SJSA1 (cell line): ENCODE data around the gene GCC1. TPM values are rescaled to one million over a fixed set of nuclear protein-coding genes. Genes with fewer than 3 reads are reported as not detected.

Source experiments
- DNase-seq, 2 experiments: peaks; one replicate each; pipeline ENCODE4 v3.0.0-alpha.2; 2015 to 2020; ENCODE audit warnings: low spot score in 2 of 2, low read depth in 1 of 2
- H3K27ac ChIP-seq: fragments of 250-450 bp; sonication (Bioruptor Pico); 2 replicates; pipeline ENCODE4 v1.5.1; 2020; ENCODE audit warnings: mild to moderate bottlenecking, moderate library complexity
- H3K27me3 ChIP-seq: fragments of 250-450 bp; sonication (Bioruptor Pico); replicated peaks from 2 replicates; pipeline ENCODE4 v1.5.1; 2020; ENCODE audit warnings: mild to moderate bottlenecking, moderate library complexity
- H3K36me3 ChIP-seq: fragments of 250-450 bp; sonication (Bioruptor Pico); 2 replicates; pipeline ENCODE4 v1.5.1; 2020; ENCODE audit warnings: mild to moderate bottlenecking
- H3K4me1 ChIP-seq: fragments of 250-450 bp; sonication (Bioruptor Pico); replicated peaks from 2 replicates; pipeline ENCODE4 v1.6.1; 2021; ENCODE audit warnings: mild to moderate bottlenecking
- H3K4me3 ChIP-seq: fragments of 250-450 bp; sonication (Bioruptor Pico); 2 replicates; pipeline ENCODE4 v1.5.1; 2020; ENCODE audit warnings: mild to moderate bottlenecking
- H3K9me3 ChIP-seq: fragments of 250-450 bp; sonication (Bioruptor Pico); replicated peaks from 2 replicates; pipeline ENCODE4 v1.5.1; 2020; ENCODE audit warnings: mild to moderate bottlenecking
- total RNA-seq: library from RNA; depleted of rRNA; stranded (reverse); fragments of >200 nt; shearing (Covaris generic); gene quantifications from 2 replicates; pipeline ENCODE4 v1.2.3, GENCODE V29; 2014

GCC1 gene
- total RNA-seq, 1 experiment from 2014 or later: 12.2 TPM

- H3K36me3 ChIP-seq: no peaks in the 10 kb centered on the region
- H3K4me1 ChIP-seq: no peaks in the 10 kb centered on the region
- no peaks in the 10 kb centered on the region for H3K9me3 ChIP-seq
- no peak overlapping the region for H3K27ac ChIP-seq
- H3K4me3 ChIP-seq: no peak overlapping the region
- 0 out of 2 replicates have a peak, but pooled peaks cover under 1% of the 10 kb centered on the region for H3K27me3 ChIP-seq
- DNase-seq: no peak
These were observed 23.9 kb upstream of the GCC1 start for GRCh38 chr7:127609297-127609696.

- H3K4me3 ChIP-seq: no peak overlapping the region
- H3K4me1 ChIP-seq: no peaks in the 10 kb centered on the region
- H3K36me3 ChIP-seq: no peaks in the 10 kb centered on the region
- H3K27me3 ChIP-seq: 0 out of 2 replicates have a peak, but pooled peaks cover 3% of the 10 kb centered on the region
- no peak overlapping the region for H3K27ac ChIP-seq
- H3K9me3 ChIP-seq: no peaks in the 10 kb centered on the region
- no peak for DNase-seq
These were observed 23.1 kb upstream of the GCC1 start for GRCh38 chr7:127608446-127608845.

DNA sequence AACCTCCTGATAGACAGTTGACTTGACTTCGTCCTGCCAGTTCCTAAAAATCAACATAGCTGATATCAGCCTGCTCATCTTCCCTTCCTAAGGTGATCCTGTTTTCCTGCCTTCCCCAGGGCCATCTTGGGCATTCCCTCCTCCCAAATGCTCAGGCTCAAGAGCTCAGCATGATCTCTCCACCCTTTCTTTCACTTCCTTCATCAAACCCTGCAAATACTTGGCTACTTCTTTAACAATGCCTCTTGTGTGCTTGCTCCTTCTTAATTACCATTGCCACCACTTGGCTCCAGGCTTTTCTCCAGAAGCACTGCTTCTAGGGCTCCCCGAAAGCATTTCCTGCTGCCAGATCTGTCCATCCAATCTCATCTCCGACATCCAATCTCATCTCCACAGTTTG is 15.5 kb upstream of the GCC1 start:
- no peak overlapping the region for H3K27ac ChIP-seq
- DNase-seq: no peak
- H3K4me1 ChIP-seq: no peaks in the 10 kb centered on the region
- 0 out of 2 replicates have a peak, but pooled peaks cover 3% of the 10 kb centered on the region for H3K9me3 ChIP-seq
- H3K27me3 ChIP-seq: 0 out of 2 replicates have a peak, but pooled peaks cover 11% of the 10 kb centered on the region
- H3K36me3 ChIP-seq: no peaks in the 10 kb centered on the region
- H3K4me3 ChIP-seq: no peak overlapping the region

GRCh38 chr7:127598318-127598717 is 12.9 kb upstream of the GCC1 start:
- H3K9me3 ChIP-seq: 0 out of 2 replicates have a peak, but pooled peaks cover 3% of the 10 kb centered on the region
- H3K4me1 ChIP-seq: no peaks in the 10 kb centered on the region
- H3K4me3 ChIP-seq: no peak overlapping the region
- peak in 1 of 2 experiments; percentile 38 for DNase-seq
- H3K36me3 ChIP-seq: no peaks in the 10 kb centered on the region
- H3K27me3 ChIP-seq: 0 out of 2 replicates have a peak, but pooled peaks cover 8% of the 10 kb centered on the region
- no peak overlapping the region for H3K27ac ChIP-seq

- Histone ChIP-seq H3K36me3 (peaks cover 5% of the 10 kb centered on the region), H3K9me3 (0 out of 2 replicates have a peak, but pooled peaks cover 3% of the 10 kb centered on the region), H3K4me1 (no peaks in the 10 kb centered on the region), H3K4me3 (no peak overlapping the region), H3K27me3 (0 out of 2 replicates have a peak, but pooled peaks cover 8% of the 10 kb centered on the region), H3K27ac (no peak overlapping the region)
- DNase-seq: no peak
These were observed 10.3 kb upstream of the GCC1 start for GRCh38 chr7:127595737-127596136.

- no peaks in the 10 kb centered on the region; the same call in 1 of the 2 replicates for H3K4me1 ChIP-seq
- 0 out of 2 replicates have a peak, but pooled peaks cover 8% of the 10 kb centered on the region for H3K27me3 ChIP-seq
- H3K27ac ChIP-seq: no peak overlapping the region
- H3K9me3 ChIP-seq: 0 out of 2 replicates have a peak, but pooled peaks cover 3% of the 10 kb centered on the region
- H3K36me3 ChIP-seq: peaks cover 16% of the 10 kb centered on the region
- no peak overlapping the region for H3K4me3 ChIP-seq
- no peak for DNase-seq
These were observed 9.1 kb upstream of the GCC1 start for GRCh38 chr7:127594490-127594889.

GRCh38 chr7:127592550-127592949 is 7.2 kb upstream of the GCC1 start:
- 0 out of 2 replicates have a peak, but pooled peaks cover 3% of the 10 kb centered on the region for H3K9me3 ChIP-seq
- 0 out of 2 replicates have a peak, but pooled peaks cover 8% of the 10 kb centered on the region for H3K27me3 ChIP-seq
- no peak for DNase-seq
- peaks cover 21% of the 10 kb centered on the region for H3K36me3 ChIP-seq
- H3K4me1 ChIP-seq: peaks cover 11% of the 10 kb centered on the region
- H3K4me3 ChIP-seq: no peak overlapping the region
- H3K27ac ChIP-seq: no peak overlapping the region

DNA sequence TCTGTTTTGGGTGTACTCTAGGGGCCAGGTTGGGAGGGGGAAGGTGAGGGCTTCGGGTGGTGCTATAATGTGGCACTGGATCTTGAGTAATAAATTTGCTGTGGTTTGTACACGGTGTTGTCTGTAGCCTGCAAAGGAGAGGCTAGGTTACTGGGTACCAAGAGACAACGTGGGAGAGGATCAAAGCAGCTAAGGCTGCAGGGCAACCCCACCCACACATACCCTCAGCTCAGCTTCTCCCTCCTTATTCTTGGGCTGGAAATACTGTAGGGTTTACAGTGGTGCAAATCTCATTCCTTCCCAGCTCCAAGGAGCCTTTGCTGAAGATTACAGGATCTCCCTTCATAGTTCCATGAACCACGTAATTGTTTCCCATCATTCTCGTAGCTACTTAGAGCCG is 6.2 kb upstream of the GCC1 start:
- Histone ChIP-seq H3K27me3 (0 out of 2 replicates have a peak, but pooled peaks cover 2% of the 10 kb centered on the region), H3K4me1 (peaks cover 12% of the 10 kb centered on the region)

DNA sequence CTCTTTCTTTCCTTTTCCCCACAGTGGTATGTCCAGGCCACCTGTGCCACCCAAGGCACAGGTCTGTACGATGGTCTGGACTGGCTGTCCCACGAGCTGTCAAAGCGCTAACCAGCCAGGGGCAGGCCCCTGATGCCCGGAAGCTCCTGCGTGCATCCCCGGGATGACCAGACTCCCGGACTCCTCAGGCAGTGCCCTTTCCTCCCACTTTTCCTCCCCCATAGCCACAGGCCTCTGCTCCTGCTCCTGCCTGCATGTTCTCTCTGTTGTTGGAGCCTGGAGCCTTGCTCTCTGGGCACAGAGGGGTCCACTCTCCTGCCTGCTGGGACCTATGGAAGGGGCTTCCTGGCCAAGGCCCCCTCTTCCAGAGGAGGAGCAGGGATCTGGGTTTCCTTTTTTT is 5.8 kb upstream of the GCC1 start:
- 0 out of 2 replicates have a peak, but pooled peaks cover 2% of the 10 kb centered on the region for H3K27me3 ChIP-seq
- no peak overlapping the region for H3K4me3 ChIP-seq
- no peak for DNase-seq
- H3K9me3 ChIP-seq: no peaks in the 10 kb centered on the region
- no peak overlapping the region for H3K27ac ChIP-seq
- H3K4me1 ChIP-seq: peaks cover 12% of the 10 kb centered on the region
- peaks cover 21% of the 10 kb centered on the region for H3K36me3 ChIP-seq

More for the DNA sequence above, 6.2 kb upstream of the GCC1 start:
- peaks cover 21% of the 10 kb centered on the region for H3K36me3 ChIP-seq
- H3K9me3 ChIP-seq: no peaks in the 10 kb centered on the region
- no peak for DNase-seq
- no peak overlapping the region for H3K4me3 ChIP-seq
- no peak overlapping the region for H3K27ac ChIP-seq

DNA sequence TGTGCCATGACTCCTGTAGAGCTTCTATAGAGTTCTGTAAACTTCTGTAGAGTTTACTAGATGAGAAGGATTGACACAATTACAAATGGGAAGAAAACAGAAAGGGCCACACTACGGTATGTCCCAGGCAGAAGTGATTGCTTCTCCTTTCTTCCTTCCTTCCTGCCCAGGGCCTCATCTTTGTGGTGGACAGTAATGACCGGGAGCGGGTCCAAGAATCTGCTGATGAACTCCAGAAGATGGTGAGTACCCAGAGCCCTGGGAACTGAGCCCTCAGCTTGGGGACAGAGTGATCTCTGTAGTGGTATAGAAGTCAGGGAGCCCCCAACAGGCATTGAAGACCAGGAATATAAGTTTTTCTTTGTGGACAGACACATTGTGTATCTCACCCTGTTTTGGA is 4.5 kb upstream of the GCC1 start:
- Histone ChIP-seq H3K36me3 (peaks cover 27% of the 10 kb centered on the region), H3K4me3 (no peak overlapping the region), H3K27ac (no peak overlapping the region), H3K9me3 (0 out of 2 replicates have a peak, but pooled peaks cover 3% of the 10 kb centered on the region), H3K27me3 (no peaks in the 10 kb centered on the region), H3K4me1 (peaks cover 17% of the 10 kb centered on the region)
- DNase-seq: no peak

DNA sequence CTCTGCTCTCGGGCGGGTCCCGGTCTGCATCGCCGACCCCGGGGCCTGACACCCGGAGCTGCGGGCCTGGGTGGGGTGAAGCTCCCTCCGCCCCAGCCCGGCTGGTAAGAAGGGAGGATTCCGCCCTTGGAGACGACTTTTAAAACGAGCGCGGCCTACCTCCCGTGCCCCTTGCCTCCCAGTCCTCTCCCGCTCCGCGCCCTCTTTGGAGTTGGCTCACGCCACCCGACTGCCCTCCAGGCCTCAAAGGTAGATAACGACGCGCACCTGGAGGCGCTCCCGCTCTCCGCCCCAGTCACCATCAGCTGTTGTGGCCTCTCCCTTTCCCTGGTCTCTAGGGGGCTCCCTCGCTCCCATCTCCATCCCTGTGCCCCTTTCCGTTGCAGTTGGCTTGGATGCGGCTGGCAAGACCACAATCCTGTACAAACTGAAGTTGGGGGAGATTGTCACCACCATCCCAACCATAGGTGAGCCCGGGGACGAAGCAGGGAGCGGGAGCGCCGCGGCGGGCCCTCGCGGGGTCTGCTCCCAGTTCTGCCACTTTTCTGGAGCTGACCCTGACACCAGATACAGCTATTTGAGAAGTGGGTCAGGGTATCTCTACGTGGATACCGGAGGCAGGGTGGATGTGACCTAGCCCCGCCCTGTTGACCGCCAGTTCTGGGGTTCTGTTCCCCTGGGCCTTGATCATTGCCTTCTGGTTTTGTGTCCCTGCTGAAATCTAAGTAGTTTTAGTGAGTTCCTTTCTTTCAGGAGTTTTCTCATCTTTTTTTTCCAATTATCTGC is 3.5 kb upstream of the GCC1 start:
- Histone ChIP-seq H3K4me3 (peak overlapping the region; percentile 92), H3K27me3 (no peaks in the 10 kb centered on the region), H3K36me3 (peaks cover 30% of the 10 kb centered on the region), H3K4me1 (peaks cover 27% of the 10 kb centered on the region), H3K9me3 (0 out of 2 replicates have a peak, but pooled peaks cover 3% of the 10 kb centered on the region), H3K27ac (peak overlapping the region; percentile 52)
- DNase-seq: peak; percentile 70 to 75

DNA sequence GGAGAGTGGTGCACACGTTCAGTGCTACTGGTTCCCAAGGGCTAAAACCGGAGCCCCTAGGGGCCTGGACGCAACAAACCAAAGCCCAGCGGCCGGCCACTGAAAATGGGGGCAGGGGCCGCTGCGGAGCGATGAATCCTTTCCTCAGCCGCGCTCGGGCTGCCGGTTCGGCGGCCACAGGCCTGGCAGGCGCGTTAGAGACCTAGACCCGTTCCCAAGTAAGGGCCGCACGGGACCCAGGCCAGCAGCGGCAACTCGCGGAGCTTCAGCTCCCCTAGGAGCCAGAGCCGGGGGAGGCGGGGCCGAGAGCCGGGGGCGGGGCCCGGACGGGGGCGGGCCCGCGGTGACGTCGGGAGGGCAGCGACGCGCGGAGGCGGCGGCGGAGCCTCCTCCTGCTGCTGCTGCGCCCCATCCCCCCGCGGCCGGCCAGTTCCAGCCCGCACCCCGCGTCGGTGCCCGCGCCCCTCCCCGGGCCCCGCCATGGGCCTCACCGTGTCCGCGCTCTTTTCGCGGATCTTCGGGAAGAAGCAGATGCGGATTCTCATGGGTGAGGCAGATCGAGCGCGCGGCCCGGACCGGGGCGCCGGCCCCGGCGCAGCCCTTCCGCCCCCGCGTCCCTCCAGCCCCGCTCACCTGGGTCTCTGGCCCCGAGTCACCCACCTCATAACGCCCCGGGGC is 2.8 kb upstream of the GCC1 start, which contains the start of gene ARF5:
TSS of gene ARF5 (plus strand) at position 393 of the 678 bp plus-strand sequence. CDS start at position 481, 88 bp downstream.
- Histone ChIP-seq H3K36me3 (peaks cover 37% of the 10 kb centered on the region), H3K9me3 (0 out of 2 replicates have a peak, but pooled peaks cover 3% of the 10 kb centered on the region), H3K4me1 (peaks cover 31% of the 10 kb centered on the region), H3K27ac (peak within 1 kb of the TSS; percentile 52), H3K4me3 (peak within 1 kb of the TSS; percentile 92), H3K27me3 (no peaks in the 10 kb centered on the region)
- DNase-seq: peak; percentile 57 to 84

DNA sequence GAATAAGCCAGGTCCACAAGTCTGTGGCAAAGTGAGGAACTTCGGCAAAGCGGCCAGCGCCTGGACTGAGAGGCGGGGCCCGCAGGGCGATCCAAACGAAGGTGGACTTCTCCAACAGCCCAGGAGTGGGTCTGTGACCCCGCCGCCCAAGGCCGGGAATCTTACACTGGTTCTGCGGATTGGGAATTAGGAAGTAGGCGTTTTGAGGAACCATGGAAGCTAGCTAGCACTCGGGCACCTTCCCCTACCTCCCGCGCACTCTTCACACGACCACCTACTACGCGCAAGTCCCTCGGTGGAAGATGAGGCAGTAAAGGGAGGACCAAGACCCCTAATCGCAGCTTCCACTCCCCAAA is 2.2 kb upstream of the GCC1 start:
- no peak overlapping the region for H3K27ac ChIP-seq

More for the DNA sequence above, 2.2 kb upstream of the GCC1 start:
- DNase-seq: no peak
- 0 out of 2 replicates have a peak, but pooled peaks cover 3% of the 10 kb centered on the region for H3K9me3 ChIP-seq
- no peaks in the 10 kb centered on the region for H3K27me3 ChIP-seq
- H3K4me1 ChIP-seq: peaks cover 31% of the 10 kb centered on the region
- peak overlapping the region; percentile 92 for H3K4me3 ChIP-seq
- peaks cover 41% of the 10 kb centered on the region for H3K36me3 ChIP-seq
